ENCODE data around the gene NAV2. TPM values are rescaled to one million over a fixed set of nuclear protein-coding genes. Genes with fewer than 3 reads are reported as not detected.
"Not testable (repeated sequence)": the region's sequence is repeated elsewhere in the genome, so short reads cannot be mapped to it uniquely, and the experiment has no call there.

The NAV2 gene
- polyA plus RNA-seq, 4 donors = 22.0 to 58.3 (median 35.5) TPM

DNA sequence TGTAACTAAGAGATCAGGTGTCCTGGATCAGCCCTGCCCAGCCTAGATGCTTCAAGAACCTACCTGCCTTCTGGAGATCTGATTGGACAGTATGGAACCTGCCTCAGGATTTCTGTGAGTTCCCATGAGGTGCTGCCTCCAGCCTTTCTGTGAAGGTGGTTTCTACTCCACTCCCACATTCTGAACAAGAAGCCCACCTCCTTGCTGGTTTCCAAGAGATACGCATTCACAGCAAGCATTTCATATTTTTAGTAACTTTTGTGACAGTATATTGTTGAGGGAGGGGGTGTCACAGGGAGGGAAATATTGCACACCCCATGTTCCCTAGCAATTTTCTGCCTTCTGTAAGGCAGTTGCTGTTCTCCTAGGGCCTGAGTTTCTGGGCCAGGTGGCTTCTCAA lies 204.4 kb downstream of the NAV2 start:
- DNase-seq (ENCODE audit: low read depth in 4 of 4, low spot score in 3 of 4) = no peak

GRCh38 chr11:19918302-19919049 lies 205.8 kb downstream of the NAV2 start:
- no peak for DNase-seq (ENCODE audit: low read depth in 4 of 4, low spot score in 3 of 4)

DNA sequence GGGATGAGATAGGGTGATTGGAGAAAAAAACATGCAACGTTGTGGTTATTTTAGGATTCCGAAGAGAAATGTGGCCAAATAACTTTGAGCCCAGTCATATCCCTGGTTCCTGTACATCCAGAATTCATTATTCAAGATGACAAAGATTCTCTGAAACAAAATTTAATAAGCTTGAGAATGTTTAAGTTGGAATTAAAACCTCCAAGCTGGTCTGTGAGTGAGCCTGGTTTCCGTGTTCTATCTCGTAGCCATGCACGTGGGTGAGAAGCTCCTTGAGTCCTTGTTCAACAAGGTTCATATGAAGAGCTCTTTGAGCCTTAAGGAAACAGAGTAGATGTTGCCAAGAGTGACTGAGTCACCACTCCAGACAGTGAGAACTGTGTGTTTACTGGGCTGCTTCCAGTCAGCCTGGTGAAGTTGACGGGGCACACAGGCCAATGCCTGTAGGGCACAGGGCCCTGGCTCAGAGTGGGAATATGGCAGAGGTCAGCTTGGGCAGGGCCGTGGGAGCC lies 206.5 kb downstream of the NAV2 start:
- DNase-seq (ENCODE audit: low read depth in 4 of 4, low spot score in 3 of 4) = no peak

- DNase-seq (ENCODE audit: low read depth in 4 of 4, low spot score in 3 of 4) = no peak
These were observed 208.3 kb downstream of the NAV2 start for GRCh38 chr11:19920982-19921381.

DNA sequence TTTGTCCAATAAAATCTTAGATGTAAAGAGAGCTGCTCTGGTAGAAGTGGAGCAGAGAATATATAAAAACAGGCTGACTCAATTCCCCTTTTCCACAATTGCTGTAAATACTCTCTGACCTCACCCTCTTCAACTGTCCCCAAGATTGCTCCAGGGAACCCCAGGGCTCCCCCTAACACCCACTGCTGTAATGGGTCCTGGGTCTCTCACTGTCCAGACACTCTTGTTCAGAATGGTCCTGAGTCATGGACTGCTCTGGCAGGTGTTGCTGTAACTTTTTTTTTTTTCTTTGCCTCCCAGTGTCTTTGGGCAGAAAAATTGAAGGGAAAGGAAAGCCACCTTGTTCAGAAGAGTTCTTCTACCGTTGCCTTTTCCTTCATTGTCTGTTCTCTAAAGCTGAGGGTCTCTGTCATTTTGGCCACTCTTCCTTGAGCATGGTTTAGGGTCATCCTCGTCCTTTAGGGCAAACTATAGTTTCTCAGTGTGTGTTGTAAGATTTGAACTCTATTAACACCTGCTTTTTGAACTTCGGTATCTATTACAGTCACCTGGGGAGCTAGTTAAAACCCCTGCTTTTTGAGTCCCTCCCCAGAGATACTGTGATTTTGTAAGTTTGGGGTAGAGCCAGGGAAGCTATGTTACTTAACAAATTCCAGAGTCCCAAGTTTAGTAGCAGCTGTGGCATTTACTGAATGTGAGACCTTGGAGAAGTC lies 209.5 kb downstream of the NAV2 start:
- no peak for DNase-seq (ENCODE audit: low read depth in 4 of 4, low spot score in 3 of 4)

DNA sequence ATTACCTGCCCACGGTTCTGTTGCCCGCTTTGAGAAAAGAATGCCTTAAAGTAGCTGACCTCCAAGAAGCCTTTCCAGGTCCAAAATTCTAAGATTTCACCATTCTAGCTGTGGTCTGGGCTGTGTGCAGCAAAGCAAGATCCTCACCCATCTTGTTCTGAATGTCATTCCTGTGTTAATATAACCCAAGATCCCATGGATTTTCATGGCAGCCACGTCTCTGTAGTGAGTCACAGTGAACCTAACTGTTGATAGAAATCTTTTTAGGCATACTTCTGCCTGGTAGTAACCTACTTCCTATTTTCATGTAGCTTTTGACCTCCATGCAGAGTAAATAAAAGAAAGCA lies 210.0 kb downstream of the NAV2 start:
- DNase-seq (ENCODE audit: low read depth in 4 of 4, low spot score in 3 of 4) = no peak

GRCh38 chr11:19923626-19924025 lies 211.0 kb downstream of the NAV2 start:
- DNase-seq (ENCODE audit: low read depth in 4 of 4, low spot score in 3 of 4) = no peak

- no peak for DNase-seq (ENCODE audit: low read depth in 4 of 4, low spot score in 3 of 4)
These were observed 211.7 kb downstream of the NAV2 start for GRCh38 chr11:19924311-19924710.

- DNase-seq (ENCODE audit: low read depth in 4 of 4, low spot score in 3 of 4) = no peak
These were observed 212.1 kb downstream of the NAV2 start for GRCh38 chr11:19924716-19925115.

- not testable (repeated sequence) for DNase-seq (ENCODE audit: low read depth in 4 of 4, low spot score in 3 of 4)
These were observed 214.8 kb downstream of the NAV2 start for GRCh38 chr11:19927403-19927802.

GRCh38 chr11:19929147-19929546 lies 216.5 kb downstream of the NAV2 start:
- DNase-seq (ENCODE audit: low read depth in 4 of 4, low spot score in 3 of 4) = no peak

- DNase-seq (ENCODE audit: low read depth in 4 of 4, low spot score in 3 of 4) = no peak
These were observed 217.0 kb downstream of the NAV2 start for GRCh38 chr11:19929655-19930054.

GRCh38 chr11:19931141-19931770 lies 218.6 kb downstream of the NAV2 start:
- peak in 1 of 4 donors; percentile 25 for DNase-seq (ENCODE audit: low read depth in 4 of 4, low spot score in 3 of 4)

- DNase-seq (ENCODE audit: low read depth in 4 of 4, low spot score in 3 of 4) = no peak
These were observed 219.2 kb downstream of the NAV2 start for GRCh38 chr11:19931771-19932369.

DNA sequence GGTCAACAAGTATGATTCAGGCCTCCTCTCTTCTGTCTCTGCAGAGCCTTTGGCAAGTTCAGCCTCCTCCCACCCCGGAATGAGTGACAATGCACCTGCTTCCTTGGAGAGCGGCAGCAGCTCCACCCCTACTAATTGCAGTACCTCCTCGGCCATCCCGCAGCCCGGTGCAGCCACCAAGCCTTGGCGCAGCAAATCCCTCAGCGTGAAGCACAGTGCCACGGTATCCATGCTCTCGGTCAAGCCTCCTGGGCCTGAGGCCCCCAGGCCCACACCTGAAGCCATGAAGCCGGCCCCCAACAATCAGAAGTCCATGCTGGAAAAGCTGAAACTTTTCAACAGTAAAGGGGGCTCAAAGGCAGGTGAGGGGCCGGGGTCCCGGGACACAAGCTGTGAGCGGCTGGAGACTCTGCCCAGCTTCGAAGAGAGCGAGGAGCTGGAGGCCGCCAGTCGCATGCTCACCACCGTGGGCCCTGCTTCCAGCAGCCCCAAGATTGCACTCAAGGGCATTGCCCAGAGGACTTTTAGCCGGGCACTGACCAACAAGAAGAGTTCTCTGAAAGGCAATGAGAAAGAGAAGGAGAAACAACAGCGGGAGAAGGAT lies 220.6 kb downstream of the NAV2 start:
- DNase-seq (ENCODE audit: low read depth in 4 of 4, low spot score in 3 of 4) = no peak

DNA sequence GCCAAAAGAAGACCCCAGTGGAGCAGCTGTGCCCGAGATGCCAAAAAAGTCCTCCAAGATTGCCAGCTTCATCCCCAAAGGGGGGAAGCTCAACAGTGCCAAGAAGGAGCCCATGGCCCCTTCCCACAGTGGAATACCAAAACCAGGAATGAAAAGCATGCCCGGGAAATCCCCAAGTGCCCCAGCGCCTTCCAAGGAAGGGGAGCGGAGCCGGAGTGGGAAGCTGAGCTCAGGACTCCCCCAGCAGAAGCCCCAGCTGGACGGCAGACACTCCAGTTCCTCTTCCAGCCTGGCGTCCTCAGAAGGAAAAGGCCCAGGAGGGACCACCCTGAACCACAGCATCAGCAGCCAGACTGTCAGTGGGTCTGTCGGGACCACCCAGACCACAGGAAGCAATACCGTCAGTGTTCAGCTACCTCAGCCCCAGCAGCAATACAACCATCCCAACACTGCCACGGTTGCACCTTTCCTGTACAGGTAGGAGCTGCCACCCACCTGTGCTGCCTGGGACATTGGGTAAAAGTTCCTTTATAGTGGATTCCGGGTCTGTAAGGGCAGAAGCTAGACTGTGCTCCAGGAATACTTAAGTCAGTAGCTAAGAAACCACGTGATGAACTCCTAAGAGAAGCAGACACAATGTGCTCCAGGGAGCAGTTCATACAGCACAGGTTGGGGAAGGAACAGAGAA lies 221.3 kb downstream of the NAV2 start:
- no peak for DNase-seq (ENCODE audit: low read depth in 4 of 4, low spot score in 3 of 4)

DNA sequence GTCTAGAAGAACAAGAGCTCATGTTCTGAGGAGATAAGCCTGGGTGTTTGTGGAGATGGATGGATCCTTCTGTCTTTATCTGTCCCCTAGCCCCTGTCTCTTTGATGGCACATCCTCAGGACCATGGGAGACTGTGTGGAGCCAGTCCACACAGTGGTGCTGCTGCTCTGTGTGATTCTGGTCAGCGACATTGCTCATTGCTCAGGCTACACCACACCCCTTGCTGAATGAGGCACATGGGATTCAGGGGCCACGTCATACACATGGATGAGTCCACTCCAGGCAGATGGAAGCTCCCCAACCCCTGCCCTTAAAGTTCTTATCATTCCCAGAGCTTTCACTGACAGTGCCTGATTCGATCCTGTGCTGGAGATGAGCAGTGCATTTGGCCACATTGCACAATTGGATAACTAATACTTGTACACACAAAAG lies 222.2 kb downstream of the NAV2 start:
- no peak for DNase-seq (ENCODE audit: low read depth in 4 of 4, low spot score in 3 of 4)

DNA sequence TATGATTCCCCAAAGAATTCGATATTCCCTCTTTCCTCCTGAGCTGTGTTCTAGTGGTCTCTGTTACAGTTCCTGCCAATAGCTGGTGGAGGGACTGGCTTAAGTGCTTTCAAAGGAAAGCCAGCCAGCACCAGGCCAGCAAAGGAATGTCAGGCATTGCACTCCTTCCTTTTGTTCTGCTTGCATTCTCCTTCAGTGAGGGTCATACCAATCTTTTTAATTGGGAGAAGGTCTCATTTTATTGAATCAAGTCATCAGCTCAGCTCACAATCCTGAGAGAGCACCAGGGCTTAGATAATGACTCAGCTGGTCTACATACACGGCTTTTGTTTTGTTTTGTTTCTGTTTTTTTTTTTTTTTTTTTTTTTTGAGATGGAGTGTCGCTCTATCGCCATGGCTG lies 222.9 kb downstream of the NAV2 start:
- DNase-seq (ENCODE audit: low read depth in 4 of 4, low spot score in 3 of 4) = no peak

- no peak for DNase-seq (ENCODE audit: low read depth in 4 of 4, low spot score in 3 of 4)
These were observed 223.8 kb downstream of the NAV2 start for GRCh38 chr11:19936461-19936860.

DNA sequence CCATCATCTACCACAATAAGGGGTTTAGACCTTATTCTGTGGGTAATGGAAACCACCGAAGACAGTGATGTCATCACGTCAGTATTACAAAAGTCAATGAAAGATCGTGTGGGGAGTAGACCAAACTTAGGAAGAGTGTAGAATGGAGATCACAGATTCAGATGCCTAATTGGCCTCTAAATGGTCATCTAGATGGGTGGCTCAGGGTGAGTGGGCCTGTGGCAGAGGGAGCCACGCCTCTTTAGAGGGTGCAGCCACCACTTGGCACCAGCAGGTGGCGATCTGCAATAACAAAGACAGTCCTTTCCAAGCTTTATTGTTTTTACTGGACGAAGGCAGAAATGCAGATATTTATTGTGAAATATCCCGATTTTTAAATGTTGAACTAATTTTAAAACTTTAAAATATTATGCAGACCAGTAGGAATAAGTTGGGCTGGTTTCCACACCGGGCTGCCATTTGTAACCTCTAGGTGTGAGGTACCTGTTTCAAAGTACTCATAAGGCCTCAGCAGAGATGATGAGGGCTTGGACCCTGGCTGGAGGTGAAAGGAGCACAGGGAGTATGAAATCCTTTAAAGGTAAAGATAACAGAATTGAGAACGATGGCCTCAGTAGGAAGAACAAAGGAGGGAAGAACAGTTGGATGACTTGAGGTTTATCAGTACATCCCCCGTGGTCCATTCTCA lies 225.7 kb downstream of the NAV2 start:
- no peak for DNase-seq (ENCODE audit: low read depth in 4 of 4, low spot score in 3 of 4)

Measured in left renal pelvis (tissue), 4 donors.